Breast epithelium (tissue), 3 donors: ENCODE results near the gene ANKRD53.

Experiments
- CTCF ChIP-seq, 3 donors: fragments of 450-650 bp; IDR thresholded peaks; one replicate each; pipeline ENCODE4 v1.5.1; 2016 to 2017; ENCODE audit warnings: antibody characterized with exemption in 3 of 3, mild to moderate bottlenecking in 3 of 3, moderate library complexity in 3 of 3
- POLR2A ChIP-seq: fragments of 450-650 bp; IDR thresholded peaks from one replicate; pipeline ENCODE4 v1.6.1; 2016; ENCODE audit warnings: antibody characterized with exemption, mild to moderate bottlenecking, moderate library complexity

DNA sequence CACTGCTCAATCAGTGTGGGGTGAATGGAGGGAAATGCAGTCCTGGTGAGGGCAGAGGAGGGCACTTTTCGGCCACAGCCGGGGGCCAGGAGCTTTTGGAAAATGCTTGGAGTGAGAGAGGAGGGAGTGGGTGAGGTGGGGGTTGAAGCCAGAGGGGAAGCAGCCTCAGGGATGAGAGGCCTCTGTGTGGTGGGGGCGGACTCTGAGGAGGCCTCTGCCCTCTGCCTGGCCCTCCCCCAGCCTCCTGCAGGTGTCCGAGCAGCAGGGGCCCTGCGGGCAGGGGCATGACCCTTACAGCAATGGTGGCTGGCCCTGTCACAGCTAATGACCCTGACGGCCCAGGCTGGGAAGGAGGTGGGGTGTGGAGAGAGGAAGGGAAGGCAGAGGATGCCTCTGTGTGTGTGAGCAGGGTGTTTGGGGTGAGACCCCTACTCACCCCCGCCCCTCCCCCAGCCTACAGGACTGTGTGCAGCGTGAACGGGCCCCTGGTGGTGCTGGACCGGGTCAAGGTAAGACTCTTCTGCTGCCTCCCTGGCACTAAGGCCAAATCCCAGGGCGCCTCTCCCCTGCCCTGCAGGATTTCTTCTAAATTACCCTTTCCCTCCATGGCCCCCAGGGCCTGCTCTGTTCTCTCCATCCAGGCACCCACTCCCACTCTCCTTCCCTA, 35.1 kb upstream of the ANKRD53 start:
- TF ChIP-seq CTCF (IDR thresholded peaks at IDR 0.05) (no peak), POLR2A (no peak)
